GM12892 (cell line): Measurements from ENCODE around the gene PLA2G4E.

Experiments
- DNase-seq: peaks from one replicate; pipeline ENCODE4 v3.0.0; 2011; ENCODE audit not compliant: insufficient read length
- FAIRE-seq: peaks from 2 replicates; lab custom pipeline; 2011; peaks lifted over from hg19 to GRCh38; lab: Jason Lieb, UNC
- POLR2A ChIP-seq: IDR thresholded peaks from 2 replicates; pipeline ENCODE4 v1.6.1; 2011; ENCODE audit warnings: low read depth, low read length, control low read depth
- POLR2AphosphoS5 ChIP-seq: IDR thresholded peaks from 2 replicates; pipeline ENCODE4 v1.6.1; 2011; ENCODE audit warnings: low read depth, low read length, control low read depth
- TAF1 ChIP-seq: IDR thresholded peaks from 2 replicates; pipeline ENCODE4 v1.6.1; 2011; ENCODE audit warnings: low read depth, mild to moderate bottlenecking, control low read depth, low read length, borderline replicate concordance

PLA2G4E gene

DNA sequence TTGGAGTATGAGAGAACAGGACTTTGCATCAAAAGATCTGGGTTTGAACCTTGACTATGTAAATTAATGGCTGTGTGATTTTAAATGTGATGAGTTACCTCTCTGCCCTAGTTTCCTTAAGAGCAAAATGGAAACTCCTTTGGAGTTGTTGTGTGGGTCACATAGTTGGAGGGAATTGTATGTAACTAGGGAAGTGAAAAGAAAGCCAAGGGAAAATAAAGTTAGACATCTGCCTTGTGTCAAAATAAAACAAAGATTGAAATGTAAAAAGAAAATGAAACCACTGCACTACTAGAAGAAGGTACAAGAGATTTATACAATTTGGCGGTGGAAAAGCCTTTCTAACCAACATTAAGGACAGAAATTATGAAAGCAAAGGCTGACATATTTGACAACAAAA is 46.8 kb downstream of the PLA2G4E start:
- no peak for TF ChIP-seq POLR2A
- TF ChIP-seq POLR2AphosphoS5, result no peak
- no peak for TF ChIP-seq TAF1
- DNase-seq (no peak), FAIRE-seq (no peak)

DNA sequence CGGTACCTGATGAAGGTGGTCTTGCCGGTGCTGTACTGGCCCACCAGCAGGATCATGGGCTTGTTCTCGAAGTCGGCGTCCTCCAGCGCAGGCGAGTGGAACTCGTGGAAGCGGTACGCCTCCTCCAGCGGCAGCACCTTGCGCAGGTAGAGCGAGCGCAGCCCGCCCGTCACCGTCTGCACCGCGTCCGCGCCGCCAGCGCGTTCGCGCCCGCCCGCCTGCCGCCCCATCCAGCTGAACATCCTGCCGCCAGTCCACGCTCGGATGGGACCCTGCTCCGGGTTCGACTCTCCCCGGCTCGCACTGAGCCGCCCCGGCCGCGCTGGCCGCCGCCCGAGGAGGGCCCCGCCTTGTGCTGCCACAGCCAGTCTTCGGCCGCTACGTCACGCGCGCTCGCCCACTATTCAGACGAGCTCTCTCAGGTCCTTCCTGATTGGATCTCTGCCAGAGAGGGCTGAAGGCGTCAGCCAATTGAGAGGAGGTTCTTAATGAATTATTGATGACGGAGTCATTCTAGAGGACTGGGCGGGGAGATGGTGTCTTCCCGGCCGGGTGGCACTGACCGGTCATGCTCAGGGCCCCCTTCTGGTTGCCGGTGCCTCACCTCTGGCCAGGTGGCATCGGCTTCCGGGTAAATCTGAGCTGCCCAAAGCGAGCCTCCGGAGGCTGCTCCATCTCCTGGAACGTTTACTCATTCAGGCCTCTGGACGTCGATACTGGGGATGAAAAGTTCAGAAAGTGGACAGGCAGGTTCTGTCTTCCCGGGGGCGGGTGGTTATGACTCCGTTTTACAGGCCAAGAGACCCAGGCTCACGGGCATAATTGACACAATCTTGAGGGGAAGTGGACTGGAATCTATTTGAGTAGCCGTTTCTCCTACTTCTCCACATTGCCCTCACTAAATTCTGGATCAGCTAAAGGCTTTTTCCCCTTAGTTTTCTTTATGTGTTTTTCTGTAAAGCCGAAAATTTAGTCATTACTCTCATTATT is 48.3 kb downstream of the PLA2G4E start, which contains the start of gene EHD4:
TSS of gene EHD4 (minus strand) at position 305 of the 990 bp plus-strand sequence. CDS start at position 242, 63 bp downstream.
- DNase-seq (peak; percentile 89), FAIRE-seq (peak; percentile 97)
- peak; percentile 94 for TF ChIP-seq POLR2AphosphoS5
- peak; percentile 88 for TF ChIP-seq TAF1
- peak; percentile 93 for TF ChIP-seq POLR2A

DNA sequence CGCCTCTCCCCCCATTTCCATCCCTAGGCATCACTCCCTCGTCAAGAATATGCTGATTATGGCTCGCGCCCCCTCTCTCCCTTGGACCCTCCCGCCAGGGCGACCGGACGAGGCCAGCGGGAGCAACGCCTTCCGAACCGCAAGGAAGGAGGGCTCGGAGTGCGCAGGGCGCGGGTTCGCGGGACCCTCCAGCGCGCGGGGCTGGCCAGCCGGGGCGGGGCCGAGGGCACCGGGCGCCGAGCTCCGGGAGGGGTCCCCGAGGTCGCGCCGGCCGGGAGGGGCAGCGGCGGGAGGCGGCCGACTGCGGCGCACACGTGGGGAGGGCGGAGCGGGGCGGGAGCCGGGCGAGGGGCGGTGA is 49.0 kb downstream of the PLA2G4E start:
- DNase-seq, result no peak
- no peak for TF ChIP-seq TAF1
- TF ChIP-seq POLR2AphosphoS5, result no peak
- TF ChIP-seq POLR2A, result no peak
- no peak for FAIRE-seq

DNA sequence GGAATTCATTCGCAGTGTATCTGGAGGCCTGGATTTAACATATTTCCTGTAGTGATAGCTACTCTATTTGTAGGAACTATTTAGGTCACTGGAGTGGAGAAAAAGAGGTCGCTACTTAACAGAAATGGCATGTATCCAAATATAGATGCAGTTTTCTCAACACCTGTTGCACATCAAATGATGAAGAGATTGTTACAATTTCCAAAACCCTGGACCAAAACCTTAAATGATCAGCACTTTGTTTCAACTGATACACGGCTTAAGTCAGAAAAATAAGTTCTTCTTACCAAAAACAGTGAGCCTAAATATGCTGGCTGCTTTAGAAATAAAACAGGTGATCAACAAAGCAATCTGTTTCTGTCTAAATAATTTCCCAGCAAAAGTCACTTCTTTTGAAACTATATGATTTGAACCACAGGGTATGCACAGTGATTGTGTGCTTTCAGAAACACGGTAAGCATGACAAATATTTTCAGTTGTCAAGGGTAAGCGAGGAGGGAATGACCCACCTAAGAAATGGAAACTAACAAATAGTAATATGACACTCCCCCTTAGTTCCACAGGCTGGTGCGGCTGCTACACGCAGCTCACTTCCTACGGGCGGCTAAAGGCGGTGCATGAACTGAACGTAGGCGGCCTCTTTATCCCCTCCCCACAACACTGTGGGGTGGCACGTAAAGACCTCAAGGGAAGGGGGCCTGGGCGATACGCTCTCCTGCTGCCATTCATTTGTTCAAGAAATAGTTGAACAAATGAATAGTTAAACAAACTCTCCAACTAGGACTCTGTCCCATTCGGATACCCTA is 49.5 kb downstream of the PLA2G4E start:
- FAIRE-seq (peak; percentile 94), DNase-seq (peak; percentile 53)
- TF ChIP-seq TAF1 (peak; percentile 73; the same call in 1 of the 2 replicates), POLR2AphosphoS5 (peak; percentile 86), POLR2A (peak; percentile 89)

DNA sequence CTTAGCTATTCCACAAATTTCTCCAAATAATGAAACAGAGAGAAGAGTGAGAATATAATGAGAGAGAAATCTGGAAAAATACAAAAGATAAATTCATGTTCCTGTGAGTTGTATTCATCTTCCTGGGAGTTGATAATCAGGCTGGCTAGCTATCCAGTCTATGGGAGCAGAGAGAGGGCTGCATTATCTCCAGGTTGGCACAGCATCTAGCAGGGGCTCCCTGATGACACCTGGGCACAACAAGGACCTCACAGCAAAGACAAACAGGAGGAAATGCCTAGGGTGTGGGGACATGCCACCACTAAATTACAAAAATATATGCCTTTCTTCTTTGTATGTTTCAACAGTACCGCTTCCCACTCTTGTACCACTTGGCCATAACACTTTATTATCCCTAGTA is 50.4 kb downstream of the PLA2G4E start:
- TF ChIP-seq TAF1, result no peak
- peak; percentile 19; the same call in 1 of the 2 replicates for TF ChIP-seq POLR2AphosphoS5
- FAIRE-seq (no peak), DNase-seq (no peak)

DNA sequence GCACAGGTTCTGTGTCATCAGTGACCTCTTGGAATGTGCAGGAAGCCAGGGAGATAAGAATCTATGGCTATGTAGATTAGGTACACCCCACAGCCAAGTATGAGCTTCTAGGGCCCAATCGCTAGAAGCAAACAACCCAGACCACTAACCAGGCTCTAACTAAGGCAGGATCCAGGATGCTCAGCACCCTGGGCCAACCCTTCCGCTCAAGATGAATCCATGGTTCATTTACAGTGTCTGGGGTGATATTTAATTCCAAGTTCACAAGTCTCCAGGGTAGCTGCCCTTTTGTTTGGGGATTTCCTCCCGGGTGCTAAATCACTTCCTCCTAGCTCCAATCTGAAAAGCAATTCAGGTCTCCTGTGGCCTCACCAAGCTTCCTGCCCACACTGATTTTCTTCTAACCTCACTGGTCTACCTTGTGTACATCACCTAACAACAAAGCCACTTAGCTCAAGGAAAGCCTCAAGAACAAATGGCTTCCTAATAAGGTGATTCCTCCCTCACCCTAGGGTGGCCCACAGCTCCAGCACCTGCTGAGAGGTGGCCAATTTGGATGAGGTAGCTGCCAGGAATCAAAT is 50.9 kb downstream of the PLA2G4E start:
- FAIRE-seq (peak; percentile 87), DNase-seq (no peak)
- no peak; the same call in 1 of the 2 replicates for TF ChIP-seq POLR2AphosphoS5
- TF ChIP-seq POLR2A, result no peak
- TF ChIP-seq TAF1, result no peak

DNA sequence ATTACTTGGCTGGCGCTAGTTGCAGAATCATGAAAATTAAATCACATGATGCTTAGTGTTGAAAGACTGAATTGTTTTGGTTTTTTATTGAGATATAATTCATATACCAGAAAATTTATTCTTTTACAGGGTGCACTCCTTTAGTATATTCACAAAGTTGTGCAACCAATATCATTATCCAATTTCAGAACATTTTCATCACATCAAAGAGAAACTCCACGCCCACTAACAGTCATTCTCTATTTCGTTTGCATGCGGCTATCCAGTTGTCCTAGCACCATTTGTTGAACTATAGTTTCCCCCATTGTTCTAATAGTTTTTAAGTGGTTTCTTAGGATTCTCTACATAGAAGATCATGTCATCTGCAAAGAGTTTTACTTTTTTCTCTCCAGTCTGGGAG is 52.1 kb downstream of the PLA2G4E start:
- DNase-seq (no peak), FAIRE-seq (no peak)
- TF ChIP-seq TAF1 (no peak), POLR2A (no peak)

DNA sequence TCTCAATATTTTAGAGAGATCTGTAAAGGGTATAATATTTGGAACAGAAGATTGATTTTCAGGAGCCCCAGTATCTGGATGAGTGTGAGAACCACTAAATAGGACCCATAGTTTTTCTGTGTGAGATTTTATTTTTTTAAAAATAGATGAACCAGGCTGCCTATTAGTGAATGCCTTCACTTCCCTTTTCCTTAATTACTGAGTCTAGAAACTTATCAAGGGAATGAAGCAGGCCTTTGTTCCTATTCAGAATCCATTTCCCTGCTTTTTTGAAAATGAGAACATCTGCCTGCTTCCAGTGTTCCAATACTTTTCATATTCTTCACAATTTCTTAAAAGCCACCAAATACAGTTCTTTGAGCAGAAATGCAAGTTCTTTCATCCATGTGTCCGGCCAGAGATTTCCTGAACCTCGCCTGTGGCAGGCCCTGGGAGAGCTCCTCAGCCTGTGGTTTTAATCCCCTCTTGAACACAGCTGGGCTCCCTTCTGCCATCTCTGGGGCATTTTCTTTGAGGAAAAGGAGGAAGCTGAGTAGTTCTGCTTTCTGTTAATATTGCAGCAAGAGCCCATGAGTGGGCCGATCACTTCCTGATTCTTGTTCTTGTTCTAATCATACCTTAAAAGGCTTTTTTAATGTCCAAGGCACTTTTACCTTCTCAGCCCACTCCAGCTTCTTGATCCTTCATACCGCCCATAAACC is 53.2 kb downstream of the PLA2G4E start:
- FAIRE-seq, result peak; percentile 86
- TF ChIP-seq TAF1, result no peak
- no peak; the same call in 1 of the 2 replicates for TF ChIP-seq POLR2A
- TF ChIP-seq POLR2AphosphoS5, result no peak
- no peak for DNase-seq

DNA sequence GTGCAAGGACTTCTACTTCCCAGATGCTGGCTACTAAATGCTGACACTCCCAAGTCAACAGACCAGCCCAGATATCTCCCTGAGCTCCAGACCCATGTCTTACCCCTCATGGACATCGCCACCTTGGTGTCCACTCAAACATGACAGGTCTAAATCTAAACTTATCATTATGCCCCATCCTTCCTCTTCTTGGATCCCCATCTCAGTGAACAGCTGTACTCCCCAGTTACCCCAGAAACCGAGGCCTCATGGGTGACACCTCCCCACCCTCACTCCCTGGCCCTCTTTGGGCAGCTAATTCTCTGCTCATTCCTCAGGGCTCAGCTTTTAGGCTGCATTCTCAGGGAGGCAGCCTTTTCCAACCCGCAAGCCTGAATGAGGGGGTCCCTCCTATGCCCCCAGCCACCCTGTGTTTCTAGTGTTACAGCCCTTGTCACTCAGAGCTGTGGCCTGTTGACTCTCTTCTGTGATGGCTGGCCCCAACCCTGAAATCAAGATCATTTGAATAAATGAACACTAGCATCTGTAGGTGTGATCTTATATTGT is 53.8 kb downstream of the PLA2G4E start:
- TF ChIP-seq POLR2AphosphoS5 (0 out of 2 replicates have a peak, but pooled peaks have one; percentile 55), TAF1 (no peak), POLR2A (peak; percentile 18; the same call in 1 of the 2 replicates)
- DNase-seq (no peak), FAIRE-seq (no peak)

DNA sequence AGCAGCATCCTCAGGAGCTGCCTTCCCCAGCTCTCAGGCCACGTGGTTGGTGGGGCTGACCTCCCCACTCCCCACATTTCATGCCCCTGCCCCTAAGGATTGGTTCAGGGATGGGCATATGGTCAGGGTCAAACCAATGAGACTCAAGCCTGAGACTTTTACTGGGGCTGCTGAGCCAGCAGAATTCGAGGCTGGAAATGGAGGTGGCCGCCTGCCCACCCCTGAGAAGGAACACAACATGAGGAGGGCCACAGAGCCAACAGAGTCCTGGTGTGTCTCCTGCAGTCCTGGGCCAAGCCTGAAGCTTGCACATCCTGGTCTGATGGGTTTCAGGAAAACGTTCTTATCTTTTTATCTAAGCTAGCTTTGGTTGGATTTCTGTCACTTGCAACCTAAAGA is 54.4 kb downstream of the PLA2G4E start:
- TF ChIP-seq POLR2AphosphoS5 (no peak), TAF1 (no peak), POLR2A (no peak)
- DNase-seq (no peak), FAIRE-seq (no peak)
